CD4-positive, alpha-beta T cell treated with Interleukin-2 at 100 ng/mL for 4 hours (primary cell): Measurements from ENCODE around the gene GLI1.
"Not testable (repeated sequence)": the region's sequence is repeated elsewhere in the genome, so short reads cannot be mapped to it uniquely, and the experiment has no call there.

Source experiments
- DNase-seq: peaks from one replicate; pipeline ENCODE4 v3.0.0-alpha.2; 2020; ENCODE audit warnings: low spot score

GLI1 gene

GRCh38 chr12:57497223-57498131, 37.9 kb downstream of the GLI1 start:
- no peak for DNase-seq

- DNase-seq: no peak
Observed at GRCh38 chr12:57498132-57498502, 38.5 kb downstream of the GLI1 start.

GRCh38 chr12:57498571-57498970, 39.0 kb downstream of the GLI1 start:
- DNase-seq: no peak

- no peak for DNase-seq
Observed at GRCh38 chr12:57500213-57500612, 40.6 kb downstream of the GLI1 start.

GRCh38 chr12:57502311-57502969, 42.9 kb downstream of the GLI1 start:
- DNase-seq: not testable (repeated sequence)

- DNase-seq: not testable (repeated sequence)
Observed at GRCh38 chr12:57506541-57506940, 47.0 kb downstream of the GLI1 start.

- DNase-seq: not testable (repeated sequence)
Observed at GRCh38 chr12:57507796-57508195, 48.2 kb downstream of the GLI1 start.

GRCh38 chr12:57511161-57511560, 51.6 kb downstream of the GLI1 start:
- DNase-seq: no peak

GRCh38 chr12:57511588-57512325, 52.2 kb downstream of the GLI1 start:
- DNase-seq: no peak

- DNase-seq: no peak
Observed at GRCh38 chr12:57512665-57513064, 53.1 kb downstream of the GLI1 start.

- no peak for DNase-seq
Observed at GRCh38 chr12:57513266-57513665, 53.7 kb downstream of the GLI1 start.

- DNase-seq: not testable (repeated sequence)
Observed at GRCh38 chr12:57513677-57514076, 54.1 kb downstream of the GLI1 start.

- not testable (repeated sequence) for DNase-seq
Observed at GRCh38 chr12:57514246-57514645, 54.7 kb downstream of the GLI1 start.

GRCh38 chr12:57514720-57515407, 55.3 kb downstream of the GLI1 start:
- no peak for DNase-seq

- no peak for DNase-seq
Observed at GRCh38 chr12:57515408-57515933, 55.9 kb downstream of the GLI1 start.

GRCh38 chr12:57515934-57516541, 56.5 kb downstream of the GLI1 start:
- DNase-seq: no peak

- DNase-seq: no peak
Observed at GRCh38 chr12:57516617-57517153, 57.1 kb downstream of the GLI1 start.

- no peak for DNase-seq
Observed at GRCh38 chr12:57517187-57517586, 57.6 kb downstream of the GLI1 start.

GRCh38 chr12:57517718-57518117, 58.1 kb downstream of the GLI1 start:
- DNase-seq: not testable (repeated sequence)

- DNase-seq: no peak
Observed at GRCh38 chr12:57518176-57518919, 58.8 kb downstream of the GLI1 start.
